ENCODE measurements around the gene ORAI1. TPM values are rescaled to one million over a fixed set of nuclear protein-coding genes. Genes with fewer than 3 reads are reported as not detected.
"Not testable (repeated sequence)": the region's sequence is repeated elsewhere in the genome, so short reads cannot be mapped to it uniquely, and the experiment has no call there.

Gene ORAI1
- total RNA-seq, 1 experiment from 2014 or later, result 22.3 TPM

DNA sequence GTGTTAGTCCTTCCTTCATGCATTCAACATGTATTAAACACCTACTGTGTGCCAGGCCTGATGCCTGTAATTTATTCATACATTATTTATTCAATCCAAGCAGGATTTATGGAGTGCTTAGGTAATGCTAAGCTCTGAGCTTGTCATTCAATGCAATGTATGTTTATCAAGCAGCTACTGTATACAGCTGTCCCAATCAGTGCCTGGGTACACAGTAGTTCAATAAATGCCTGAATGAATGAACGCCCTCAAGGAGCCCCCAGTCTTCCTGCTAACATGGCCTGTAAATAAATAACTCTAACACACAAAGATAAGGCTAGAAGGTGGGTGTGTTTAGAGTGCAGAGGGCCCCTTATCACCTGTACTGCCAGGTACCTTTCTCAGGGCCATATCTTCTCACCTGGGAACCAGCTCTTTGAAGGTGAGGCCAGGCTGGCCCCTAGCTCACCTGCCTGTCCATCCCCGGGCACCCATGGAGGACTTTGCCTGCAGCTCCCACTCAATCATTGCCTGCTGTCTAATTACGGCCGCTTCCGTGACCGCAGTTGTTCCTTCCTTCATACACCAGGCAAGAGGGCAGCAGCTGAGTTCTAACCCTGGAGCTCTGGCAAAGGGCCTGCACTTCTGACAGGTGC lies 25.5 kb upstream of the ORAI1 start:
- DNase-seq (ENCODE audit: low spot score), result no peak
- in situ Hi-C loops (cut with HindIII; ENCODE audit: low sequenced_read_pairs), result no loop called here

DNA sequence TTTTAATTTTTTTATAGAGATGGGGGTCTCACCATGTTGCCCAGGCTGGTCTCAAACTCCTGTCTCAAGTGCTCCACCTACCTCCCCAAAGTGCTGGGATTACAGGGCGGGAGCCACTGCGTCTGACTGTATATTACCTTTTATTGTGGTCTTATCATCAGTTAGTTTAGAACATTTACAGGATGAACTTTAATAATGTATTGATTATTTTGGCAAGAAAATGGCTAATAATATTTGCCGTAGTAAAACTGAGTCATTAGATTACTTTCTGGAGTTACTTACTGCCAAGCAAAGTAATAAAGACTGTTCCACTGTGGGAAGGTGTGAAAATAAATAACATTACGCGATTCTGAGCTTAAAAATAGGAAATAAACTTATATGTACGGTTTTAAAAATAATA lies 23.6 kb upstream of the ORAI1 start:
- in situ Hi-C loops (cut with HindIII; ENCODE audit: low sequenced_read_pairs), result no loop called here
- DNase-seq (ENCODE audit: low spot score), result no peak

DNA sequence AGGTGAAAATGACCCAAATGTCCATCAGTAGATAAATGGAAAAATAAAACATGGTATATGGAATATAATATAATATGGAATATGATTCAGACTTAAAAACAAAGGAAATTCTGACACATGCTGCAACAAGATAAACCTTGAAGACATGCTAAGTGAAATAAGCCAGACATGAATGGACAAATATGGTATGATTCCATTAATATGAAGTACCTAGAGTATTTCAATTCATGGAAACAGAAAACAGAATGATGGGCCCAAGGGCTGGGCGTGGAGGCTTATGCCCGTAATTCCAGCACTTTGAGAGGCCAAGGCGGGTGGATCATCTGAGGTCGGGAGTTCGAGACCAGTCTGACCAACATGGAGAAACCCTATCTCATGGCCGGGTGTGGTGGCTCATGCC lies 22.7 kb upstream of the ORAI1 start:
- in situ Hi-C loops (cut with HindIII; ENCODE audit: low sequenced_read_pairs), result no loop called here
- DNase-seq (ENCODE audit: low spot score), result no peak

DNA sequence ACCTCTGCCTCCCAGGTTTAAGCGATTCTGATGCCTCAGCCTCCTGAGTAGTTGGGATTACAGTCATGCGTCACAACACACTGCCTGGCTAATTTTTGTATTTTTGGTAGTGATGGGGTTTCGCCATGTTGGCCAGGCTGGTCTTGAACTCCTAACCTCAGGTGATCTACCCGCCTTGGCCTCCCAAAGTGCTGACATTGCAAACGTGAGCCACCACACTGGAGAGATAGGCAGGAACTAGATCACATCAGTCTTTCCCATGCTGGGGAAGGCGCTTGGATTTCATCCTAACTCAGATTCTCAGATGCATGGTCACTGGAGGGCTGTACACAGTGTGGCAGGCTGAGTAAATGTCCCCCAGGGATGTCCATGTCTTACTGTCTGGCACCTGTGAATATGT lies 18.0 kb upstream of the ORAI1 start:
- in situ Hi-C loops (cut with HindIII; ENCODE audit: low sequenced_read_pairs), result no loop called here
- DNase-seq (ENCODE audit: low spot score), result no peak

GRCh38 chr12:121610239-121611149 lies 15.8 kb upstream of the ORAI1 start:
- in situ Hi-C loops (cut with HindIII; ENCODE audit: low sequenced_read_pairs), result no loop called here
- peak; percentile 35 for DNase-seq (ENCODE audit: low spot score)

DNA sequence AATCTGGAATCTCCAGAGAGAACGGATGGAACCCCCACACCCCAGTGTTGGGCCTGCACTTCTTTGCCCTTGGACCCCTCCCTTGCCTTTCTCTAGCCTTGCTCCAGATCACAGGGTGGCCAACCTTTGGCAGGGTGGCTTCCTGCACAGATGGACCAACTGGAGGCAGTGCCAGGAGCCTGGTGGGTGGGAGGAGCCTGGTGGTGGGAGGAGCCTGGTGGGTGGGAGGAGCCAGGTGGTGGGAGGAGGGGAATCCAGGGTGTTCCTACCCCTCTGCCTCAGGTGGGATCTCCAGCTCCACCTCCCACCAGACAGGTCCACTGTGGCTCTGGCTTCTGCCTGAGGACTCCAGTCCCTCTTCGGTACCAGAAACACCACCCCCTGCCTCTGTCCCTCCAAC lies 15.0 kb upstream of the ORAI1 start:
- DNase-seq (ENCODE audit: low spot score), result peak; percentile 36
- in situ Hi-C loops (cut with HindIII; ENCODE audit: low sequenced_read_pairs), result no loop called here

- in situ Hi-C loops (cut with HindIII; ENCODE audit: low sequenced_read_pairs), result no loop called here
- DNase-seq (ENCODE audit: low spot score), result no peak
Measured at GRCh38 chr12:121613462-121613861, 12.9 kb upstream of the ORAI1 start.

- no peak for DNase-seq (ENCODE audit: low spot score)
- in situ Hi-C loops (cut with HindIII; ENCODE audit: low sequenced_read_pairs), result no loop called here
Measured at GRCh38 chr12:121614872-121615467, 11.4 kb upstream of the ORAI1 start.

- no peak for DNase-seq (ENCODE audit: low spot score)
- in situ Hi-C loops (cut with HindIII; ENCODE audit: low sequenced_read_pairs), result no loop called here
Measured at GRCh38 chr12:121618659-121619233, 7.6 kb upstream of the ORAI1 start.

GRCh38 chr12:121620333-121620891 lies 5.9 kb upstream of the ORAI1 start:
- in situ Hi-C loops (cut with HindIII; ENCODE audit: low sequenced_read_pairs), result no loop called here
- no peak for DNase-seq (ENCODE audit: low spot score)

DNA sequence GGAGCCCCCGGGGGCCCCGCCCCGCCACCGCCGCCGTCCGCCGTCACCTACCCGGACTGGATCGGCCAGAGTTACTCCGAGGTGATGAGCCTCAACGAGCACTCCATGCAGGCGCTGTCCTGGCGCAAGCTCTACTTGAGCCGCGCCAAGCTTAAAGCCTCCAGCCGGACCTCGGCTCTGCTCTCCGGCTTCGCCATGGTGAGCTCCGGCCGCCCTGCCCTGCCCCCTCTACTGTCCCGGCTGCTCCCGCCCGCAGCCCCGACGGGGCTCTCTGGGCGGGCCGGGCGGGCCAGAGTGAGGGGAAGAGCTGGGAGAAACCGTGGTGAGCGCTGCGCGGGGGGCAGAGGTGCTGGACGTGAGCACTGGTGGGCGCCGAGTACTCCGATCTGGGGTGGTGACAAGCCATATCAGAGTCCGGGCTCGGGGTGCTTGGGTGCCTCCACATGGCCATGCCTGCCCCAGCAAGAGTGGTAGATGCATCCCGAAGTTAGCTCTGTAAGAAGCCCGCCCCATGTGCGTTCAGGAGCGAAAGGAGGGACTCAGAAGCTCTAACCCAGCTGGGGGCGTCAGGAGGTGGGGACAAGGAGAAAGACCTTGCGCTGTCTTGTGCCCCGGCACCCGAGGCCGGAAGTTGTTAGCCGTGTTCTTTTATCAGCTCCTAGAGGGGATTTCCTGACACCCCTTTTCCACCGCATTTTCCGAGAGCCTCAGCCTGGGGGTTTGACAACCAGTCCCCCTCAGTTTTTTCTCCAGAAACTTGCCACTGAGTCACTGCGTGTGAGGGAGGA lies 717 bp downstream of the ORAI1 start:
- DNase-seq (ENCODE audit: low spot score), result peak; percentile 36
- in situ Hi-C loops (cut with HindIII; ENCODE audit: low sequenced_read_pairs), result no loop called here

DNA sequence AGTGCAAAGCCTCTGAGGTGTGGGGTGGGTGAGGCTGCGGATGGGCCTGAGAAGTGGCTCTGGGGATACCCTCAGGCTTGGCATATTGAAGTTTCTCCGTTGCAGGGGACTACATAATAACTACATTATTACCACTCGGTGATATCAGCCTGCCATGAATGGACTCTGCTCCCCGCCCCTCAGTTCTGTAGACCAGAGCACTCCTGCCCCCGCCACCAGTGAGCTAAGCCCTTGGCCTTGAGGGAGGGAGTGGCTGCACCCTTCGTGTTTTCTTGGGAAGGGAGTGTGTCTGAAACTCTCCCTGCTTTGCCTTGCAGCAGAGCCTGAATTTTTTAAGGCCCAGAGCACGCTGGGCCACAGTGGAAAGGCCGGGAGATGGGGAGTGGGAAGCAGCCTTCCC lies 1.7 kb downstream of the ORAI1 start:
- in situ Hi-C loops (cut with HindIII; ENCODE audit: low sequenced_read_pairs), result no loop called here
- no peak for DNase-seq (ENCODE audit: low spot score)

DNA sequence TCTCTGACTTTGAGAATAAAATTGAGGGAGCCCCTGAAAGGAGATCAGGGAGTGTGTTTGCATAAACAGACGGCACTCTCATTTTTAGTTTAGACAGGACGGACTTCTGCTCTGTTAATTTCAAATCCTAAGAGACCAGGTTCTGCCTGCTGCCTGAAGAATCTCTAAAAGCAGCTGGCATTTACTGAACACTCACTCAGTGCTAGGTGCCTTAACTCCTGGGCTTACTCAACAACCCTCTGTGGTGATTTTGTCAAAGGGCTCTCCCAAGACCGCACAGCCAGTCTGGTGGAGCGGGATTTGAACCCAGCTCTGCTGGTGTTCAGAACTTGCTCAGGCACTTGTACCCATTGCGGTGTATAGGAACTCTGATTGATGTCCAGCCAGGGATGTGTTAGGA lies 2.2 kb downstream of the ORAI1 start:
- DNase-seq (ENCODE audit: low spot score), result no peak
- in situ Hi-C loops (cut with HindIII; ENCODE audit: low sequenced_read_pairs), result no loop called here

DNA sequence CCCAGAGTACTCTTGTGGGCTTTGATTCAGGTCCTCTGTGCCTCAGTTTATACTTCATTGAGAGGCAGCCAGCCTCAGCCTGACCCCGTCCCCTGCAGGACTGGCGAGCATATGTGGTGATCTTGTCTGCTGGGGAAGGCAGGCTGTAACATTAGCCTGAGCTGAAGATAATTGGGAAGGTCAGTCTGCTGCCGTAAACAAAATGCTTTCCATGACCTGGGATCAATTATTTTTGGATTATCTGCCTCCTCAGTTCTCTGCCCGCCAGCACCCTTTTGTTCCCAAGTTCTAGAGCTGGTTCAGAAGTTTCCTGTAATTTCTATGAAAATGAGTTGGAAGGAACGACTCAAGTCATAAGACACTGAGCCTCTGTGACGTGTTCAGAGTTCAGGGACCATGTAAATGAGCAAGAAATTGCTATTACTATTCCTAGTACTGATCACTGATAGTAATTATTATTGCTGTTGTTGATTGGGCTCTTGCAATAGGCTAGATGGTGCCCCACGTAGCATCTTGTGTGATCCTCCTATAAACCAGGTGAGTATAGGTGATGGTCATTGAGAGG lies 4.5 kb downstream of the ORAI1 start:
- no peak for DNase-seq (ENCODE audit: low spot score)
- in situ Hi-C loops (cut with HindIII; ENCODE audit: low sequenced_read_pairs), result no loop called here

DNA sequence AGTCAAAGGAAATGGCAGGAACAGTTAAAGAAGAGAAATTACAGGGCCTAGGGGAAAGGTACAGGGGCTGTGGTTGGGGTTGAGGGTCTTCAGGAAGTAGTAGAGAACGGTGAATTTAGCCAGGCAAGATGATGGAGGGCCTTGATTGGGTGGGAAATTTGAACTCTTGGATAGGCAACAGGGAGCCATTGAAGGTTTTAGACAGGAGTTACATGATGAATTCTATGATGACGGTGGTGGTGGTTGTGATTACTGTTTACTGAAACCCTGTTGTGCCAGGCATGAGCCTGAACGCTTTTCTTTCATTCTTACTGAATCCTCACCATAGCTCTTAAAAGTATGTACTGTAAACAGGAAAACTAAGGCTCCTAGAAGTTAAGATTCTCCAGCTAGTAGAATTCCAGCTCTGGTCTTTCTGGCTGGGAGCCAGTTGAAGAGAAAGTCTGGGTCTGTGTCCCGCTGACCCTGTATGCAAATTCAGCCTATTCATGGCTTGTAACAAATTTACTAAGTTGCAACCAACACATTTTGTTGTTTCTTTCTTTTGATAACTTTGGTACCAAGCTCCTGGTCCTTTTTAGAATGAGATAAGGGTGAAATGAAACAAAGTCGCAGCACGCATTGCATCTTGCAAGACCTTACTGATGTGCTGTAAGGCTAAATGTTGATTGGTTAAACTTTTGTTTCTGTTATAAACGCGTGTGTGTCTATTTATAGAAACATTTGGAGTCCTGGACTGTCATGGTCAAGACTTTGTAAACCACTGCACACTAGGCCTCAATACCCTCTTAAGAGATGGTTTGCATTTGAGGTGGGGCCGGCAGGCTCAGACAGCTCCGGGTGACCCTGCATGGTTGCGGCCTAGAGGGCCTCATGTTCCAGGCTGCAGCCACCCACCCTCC lies 6.0 kb downstream of the ORAI1 start:
- no peak for DNase-seq (ENCODE audit: low spot score)
- in situ Hi-C loops (cut with HindIII; ENCODE audit: low sequenced_read_pairs), result no loop called here

DNA sequence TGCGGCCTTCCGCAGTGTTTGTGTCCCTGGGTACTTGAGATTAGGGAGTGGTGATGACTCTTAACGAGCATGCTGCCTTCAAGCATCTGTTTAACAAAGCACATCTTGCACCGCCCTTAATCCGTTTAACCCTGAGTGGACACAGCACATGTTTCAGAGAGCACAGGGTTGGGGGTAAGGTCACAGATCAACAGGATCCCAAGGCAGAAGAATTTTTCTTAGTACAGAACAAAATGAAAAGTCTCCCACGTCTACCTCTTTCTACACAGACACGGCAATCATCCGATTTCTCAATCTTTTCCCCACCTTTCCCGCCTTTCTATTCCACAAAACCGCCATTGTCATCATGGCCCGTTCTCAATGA lies 7.5 kb downstream of the ORAI1 start:
- in situ Hi-C loops (cut with HindIII; ENCODE audit: low sequenced_read_pairs); DNase-seq (ENCODE audit: low spot score): not testable (repeated sequence)

DNA sequence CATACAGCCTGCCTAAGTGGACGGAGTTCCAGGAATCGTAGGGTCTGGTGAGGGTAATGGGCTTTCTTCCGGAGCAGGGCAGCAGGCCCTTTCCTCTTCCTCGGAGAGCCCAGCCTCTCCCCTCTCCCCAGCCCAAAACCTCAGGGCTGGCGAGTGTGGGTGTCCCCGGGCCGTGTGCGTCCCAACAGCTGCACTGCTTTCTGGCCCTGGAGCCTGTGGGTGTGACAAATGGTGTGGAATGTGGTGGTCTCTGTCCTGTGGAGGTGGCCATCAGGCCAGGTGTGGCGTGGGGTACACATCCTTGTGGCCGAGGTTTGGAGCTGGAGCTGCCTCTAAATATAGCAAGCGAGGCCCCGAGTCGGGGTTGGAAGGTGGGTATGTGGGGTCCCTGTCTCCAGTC lies 8.5 kb downstream of the ORAI1 start:
- no peak for DNase-seq (ENCODE audit: low spot score)
- in situ Hi-C loops (cut with HindIII; ENCODE audit: low sequenced_read_pairs), result no loop called here
